ENCODE measurements around the gene ZBED6. TPM values are rescaled to one million over a fixed set of nuclear protein-coding genes. Genes with fewer than 3 reads are reported as not detected.

The ZBED6 gene
- total RNA-seq, 1 experiment from 2014 or later, result 13.4 TPM

DNA sequence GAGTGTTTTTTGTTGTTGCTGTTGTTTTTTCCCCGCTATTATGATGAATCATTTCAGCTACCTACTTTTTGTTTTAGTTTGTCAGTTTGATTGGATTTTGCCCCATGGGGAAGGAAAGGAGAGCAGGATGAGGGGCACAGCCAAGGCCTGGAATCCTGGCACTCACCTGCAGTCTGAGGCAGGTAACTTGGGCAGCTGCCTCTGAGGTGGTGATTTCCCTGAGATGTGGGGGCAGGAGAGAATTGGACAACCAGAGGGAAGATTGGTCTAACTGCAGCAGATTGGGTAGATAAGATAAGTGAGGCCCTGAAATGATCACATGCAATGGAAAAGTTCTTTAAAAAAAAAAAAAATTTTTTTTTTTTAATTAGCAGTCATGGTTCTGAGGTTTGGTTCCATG is 31.9 kb upstream of the ZBED6 start:
- ChIA-PET CTCF (no interaction called here), POLR2A (no interaction called here)
- H3K4me1 Mint-ChIP-seq, result no peaks in the 10 kb centered on the region
- ATAC-seq (no peak), DNase-seq (ENCODE audit: low spot score) (no peak)
- H3K27me3 Mint-ChIP-seq (ENCODE audit: low read depth), result no peaks in the 10 kb centered on the region
- no peaks in the 10 kb centered on the region for H3K36me3 Mint-ChIP-seq
- no peaks in the 10 kb centered on the region for H3K9me3 Mint-ChIP-seq
- H3K4me3 Mint-ChIP-seq, result no peak overlapping the region
- no peak overlapping the region; the same call in 1 of the 2 replicates for H3K27ac Mint-ChIP-seq
- TF ChIP-seq, protein P1, sequence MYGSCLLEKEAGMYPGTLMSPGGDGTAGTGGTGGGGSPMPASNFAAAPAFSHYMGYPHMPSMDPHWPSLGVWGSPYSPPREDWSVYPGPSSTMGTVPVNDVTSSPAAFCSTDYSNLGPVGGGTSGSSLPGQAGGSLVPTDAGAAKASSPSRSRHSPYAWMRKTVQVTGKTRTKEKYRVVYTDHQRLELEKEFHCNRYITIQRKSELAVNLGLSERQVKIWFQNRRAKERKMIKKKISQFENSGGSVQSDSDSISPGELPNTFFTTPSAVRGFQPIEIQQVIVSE (CRISPR knock-in tag; IDR thresholded peaks at IDR 0.05; ENCODE audit: borderline replicate concordance), result no peak
- TF ChIP-seq, protein P2, sequence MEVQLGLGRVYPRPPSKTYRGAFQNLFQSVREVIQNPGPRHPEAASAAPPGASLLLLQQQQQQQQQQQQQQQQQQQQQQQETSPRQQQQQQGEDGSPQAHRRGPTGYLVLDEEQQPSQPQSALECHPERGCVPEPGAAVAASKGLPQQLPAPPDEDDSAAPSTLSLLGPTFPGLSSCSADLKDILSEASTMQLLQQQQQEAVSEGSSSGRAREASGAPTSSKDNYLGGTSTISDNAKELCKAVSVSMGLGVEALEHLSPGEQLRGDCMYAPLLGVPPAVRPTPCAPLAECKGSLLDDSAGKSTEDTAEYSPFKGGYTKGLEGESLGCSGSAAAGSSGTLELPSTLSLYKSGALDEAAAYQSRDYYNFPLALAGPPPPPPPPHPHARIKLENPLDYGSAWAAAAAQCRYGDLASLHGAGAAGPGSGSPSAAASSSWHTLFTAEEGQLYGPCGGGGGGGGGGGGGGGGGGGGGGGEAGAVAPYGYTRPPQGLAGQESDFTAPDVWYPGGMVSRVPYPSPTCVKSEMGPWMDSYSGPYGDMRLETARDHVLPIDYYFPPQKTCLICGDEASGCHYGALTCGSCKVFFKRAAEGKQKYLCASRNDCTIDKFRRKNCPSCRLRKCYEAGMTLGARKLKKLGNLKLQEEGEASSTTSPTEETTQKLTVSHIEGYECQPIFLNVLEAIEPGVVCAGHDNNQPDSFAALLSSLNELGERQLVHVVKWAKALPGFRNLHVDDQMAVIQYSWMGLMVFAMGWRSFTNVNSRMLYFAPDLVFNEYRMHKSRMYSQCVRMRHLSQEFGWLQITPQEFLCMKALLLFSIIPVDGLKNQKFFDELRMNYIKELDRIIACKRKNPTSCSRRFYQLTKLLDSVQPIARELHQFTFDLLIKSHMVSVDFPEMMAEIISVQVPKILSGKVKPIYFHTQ (CRISPR knock-in tag; IDR thresholded peaks at IDR 0.05), result no peak
- TF ChIP-seq, protein P3, sequence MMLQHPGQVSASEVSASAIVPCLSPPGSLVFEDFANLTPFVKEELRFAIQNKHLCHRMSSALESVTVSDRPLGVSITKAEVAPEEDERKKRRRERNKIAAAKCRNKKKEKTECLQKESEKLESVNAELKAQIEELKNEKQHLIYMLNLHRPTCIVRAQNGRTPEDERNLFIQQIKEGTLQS (CRISPR knock-in tag; conservative IDR thresholded peaks at IDR 0.05), result no peak
- TF ChIP-seq, protein P4, sequence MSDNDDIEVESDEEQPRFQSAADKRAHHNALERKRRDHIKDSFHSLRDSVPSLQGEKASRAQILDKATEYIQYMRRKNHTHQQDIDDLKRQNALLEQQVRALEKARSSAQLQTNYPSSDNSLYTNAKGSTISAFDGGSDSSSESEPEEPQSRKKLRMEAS (CRISPR knock-in tag; IDR thresholded peaks at IDR 0.05), result no peak
- TF ChIP-seq ZNF138 (CRISPR knock-in tag; conservative IDR thresholded peaks at IDR 0.05) (no peak), TEAD1 (CRISPR knock-in tag; IDR thresholded peaks at IDR 0.05) (no peak)
- TF ChIP-seq, protein P5, sequence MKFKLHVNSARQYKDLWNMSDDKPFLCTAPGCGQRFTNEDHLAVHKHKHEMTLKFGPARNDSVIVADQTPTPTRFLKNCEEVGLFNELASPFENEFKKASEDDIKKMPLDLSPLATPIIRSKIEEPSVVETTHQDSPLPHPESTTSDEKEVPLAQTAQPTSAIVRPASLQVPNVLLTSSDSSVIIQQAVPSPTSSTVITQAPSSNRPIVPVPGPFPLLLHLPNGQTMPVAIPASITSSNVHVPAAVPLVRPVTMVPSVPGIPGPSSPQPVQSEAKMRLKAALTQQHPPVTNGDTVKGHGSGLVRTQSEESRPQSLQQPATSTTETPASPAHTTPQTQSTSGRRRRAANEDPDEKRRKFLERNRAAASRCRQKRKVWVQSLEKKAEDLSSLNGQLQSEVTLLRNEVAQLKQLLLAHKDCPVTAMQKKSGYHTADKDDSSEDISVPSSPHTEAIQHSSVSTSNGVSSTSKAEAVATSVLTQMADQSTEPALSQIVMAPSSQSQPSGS (CRISPR knock-in tag; IDR thresholded peaks at IDR 0.05; ENCODE audit: borderline replicate concordance, low read depth), result no peak

DNA sequence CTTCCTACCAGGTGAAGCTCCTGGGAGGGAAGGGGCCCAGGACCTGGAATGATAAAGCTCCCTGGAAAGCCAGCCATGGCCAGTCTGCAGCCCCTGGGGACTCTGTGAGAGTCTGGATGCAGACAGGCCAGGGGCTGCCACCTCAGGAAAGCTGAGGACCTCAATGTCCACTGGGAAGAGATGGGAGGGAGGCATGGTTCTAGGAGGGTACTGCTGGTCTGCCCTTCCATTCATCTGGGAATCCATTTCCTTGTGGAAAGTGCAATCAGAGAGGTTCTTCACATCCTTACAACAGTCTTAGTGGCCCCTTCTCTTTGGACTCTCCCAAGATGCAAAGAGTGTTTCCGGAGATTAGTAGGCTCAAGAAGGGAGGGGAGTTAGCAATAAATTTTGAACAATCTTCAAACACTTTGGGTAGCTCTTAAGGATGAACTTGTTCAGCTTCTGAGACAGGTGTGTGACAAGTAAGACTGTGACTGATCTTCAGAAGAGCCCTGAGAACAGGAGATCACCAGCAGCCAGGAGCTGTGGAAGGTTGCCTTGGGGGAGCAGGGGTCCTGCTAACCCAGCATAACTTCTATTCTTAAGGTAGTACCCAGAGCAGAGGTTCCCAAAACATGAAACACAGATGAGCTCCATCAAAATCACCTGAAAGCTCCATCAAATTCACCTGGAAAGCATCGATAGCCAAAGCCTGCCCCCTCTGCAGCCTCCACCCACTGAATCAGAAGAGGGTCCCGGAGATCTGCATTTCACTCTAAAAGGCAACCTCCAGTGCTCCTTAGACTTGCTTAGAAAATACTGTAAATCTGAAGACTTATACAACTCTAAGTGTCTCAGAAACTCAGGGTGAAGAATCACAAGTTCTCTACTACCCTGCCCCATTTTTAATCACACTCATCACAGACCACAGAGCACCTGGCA is 31.1 kb upstream of the ZBED6 start:
- ATAC-seq (no peak), DNase-seq (ENCODE audit: low spot score) (no peak)
- H3K4me1 Mint-ChIP-seq, result no peaks in the 10 kb centered on the region; the same call in 1 of the 2 replicates
- no peaks in the 10 kb centered on the region for H3K27me3 Mint-ChIP-seq (ENCODE audit: low read depth)
- H3K4me3 Mint-ChIP-seq, result no peak overlapping the region
- TF ChIP-seq, protein P6, sequence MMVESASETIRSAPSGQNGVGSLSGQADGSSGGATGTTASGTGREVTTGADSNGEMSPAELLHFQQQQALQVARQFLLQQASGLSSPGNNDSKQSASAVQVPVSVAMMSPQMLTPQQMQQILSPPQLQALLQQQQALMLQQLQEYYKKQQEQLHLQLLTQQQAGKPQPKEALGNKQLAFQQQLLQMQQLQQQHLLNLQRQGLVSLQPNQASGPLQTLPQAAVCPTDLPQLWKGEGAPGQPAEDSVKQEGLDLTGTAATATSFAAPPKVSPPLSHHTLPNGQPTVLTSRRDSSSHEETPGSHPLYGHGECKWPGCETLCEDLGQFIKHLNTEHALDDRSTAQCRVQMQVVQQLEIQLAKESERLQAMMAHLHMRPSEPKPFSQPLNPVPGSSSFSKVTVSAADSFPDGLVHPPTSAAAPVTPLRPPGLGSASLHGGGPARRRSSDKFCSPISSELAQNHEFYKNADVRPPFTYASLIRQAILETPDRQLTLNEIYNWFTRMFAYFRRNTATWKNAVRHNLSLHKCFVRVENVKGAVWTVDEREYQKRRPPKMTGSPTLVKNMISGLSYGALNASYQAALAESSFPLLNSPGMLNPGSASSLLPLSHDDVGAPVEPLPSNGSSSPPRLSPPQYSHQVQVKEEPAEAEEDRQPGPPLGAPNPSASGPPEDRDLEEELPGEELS (CRISPR knock-in tag; IDR thresholded peaks at IDR 0.05), result no peak
- TF ChIP-seq CBFB (CRISPR knock-in tag; IDR thresholded peaks at IDR 0.05; ENCODE audit: low read depth) (no peak), SOX15 (CRISPR knock-in tag; IDR thresholded peaks at IDR 0.05) (no peak), JUN (CRISPR knock-in tag; IDR thresholded peaks at IDR 0.05) (no peak), ZNF121 (CRISPR knock-in tag; IDR thresholded peaks at IDR 0.05) (no peak)
- ChIA-PET POLR2A (no interaction called here), CTCF (interaction anchor here (2.3 kb wide), 1 partner anchor 497 kb away, joined by 5 read pairs; no protein-coding TSS in a partner anchor)
- no peaks in the 10 kb centered on the region for H3K36me3 Mint-ChIP-seq
- H3K9me3 Mint-ChIP-seq, result no peaks in the 10 kb centered on the region
- H3K27ac Mint-ChIP-seq, result no peak overlapping the region

Data from WTC11 (cell line).